Measurements from ENCODE around the gene CA12.

The CA12 gene

GRCh38 chr15:63327648-63328421 is 53.8 kb downstream of the CA12 start:
- Histone ChIP-seq H3K36me3 (ENCODE audit: low read depth) (peaks cover 6% of the 10 kb centered on the region; the same call in 1 of the 2 replicates), H3K4me3 (ENCODE audit: severe bottlenecking) (no peak overlapping the region), H3K27ac (ENCODE audit: poor library complexity, severe bottlenecking) (no peak overlapping the region), H3K27me3 (ENCODE audit: insufficient read depth, poor library complexity, severe bottlenecking) (no peaks in the 10 kb centered on the region), H3K4me1 (ENCODE audit: insufficient read depth, poor library complexity, severe bottlenecking) (peaks cover 17% of the 10 kb centered on the region), H3K9me3 (ENCODE audit: severe bottlenecking) (no peaks in the 10 kb centered on the region)
- no peak for DNase-seq (ENCODE audit: low spot score)
- no peak for TF ChIP-seq CTCF (IDR thresholded peaks at IDR 0.05; ENCODE audit: poor library complexity, severe bottlenecking)
- no peak for ATAC-seq (ENCODE audit: low read depth)

- no peaks in the 10 kb centered on the region for H3K27me3 ChIP-seq (ENCODE audit: insufficient read depth, poor library complexity, severe bottlenecking)
- H3K9me3 ChIP-seq (ENCODE audit: severe bottlenecking), result no peaks in the 10 kb centered on the region
- no peak overlapping the region for H3K4me3 ChIP-seq (ENCODE audit: severe bottlenecking)
- no peak for TF ChIP-seq CTCF (IDR thresholded peaks at IDR 0.05; ENCODE audit: poor library complexity, severe bottlenecking)
- no peak for ATAC-seq (ENCODE audit: low read depth)
- H3K27ac ChIP-seq (ENCODE audit: poor library complexity, severe bottlenecking), result no peak overlapping the region
- peaks cover 6% of the 10 kb centered on the region; the same call in 1 of the 2 replicates for H3K36me3 ChIP-seq (ENCODE audit: low read depth)
- H3K4me1 ChIP-seq (ENCODE audit: insufficient read depth, poor library complexity, severe bottlenecking), result no peaks in the 10 kb centered on the region
- DNase-seq (ENCODE audit: low spot score), result no peak
These were observed 56.9 kb downstream of the CA12 start for GRCh38 chr15:63324770-63325169.

- peak; percentile 15; the same call in 1 of the 3 replicates for ATAC-seq (ENCODE audit: low read depth)
- DNase-seq (ENCODE audit: low spot score), result no peak
- Histone ChIP-seq H3K27ac (ENCODE audit: poor library complexity, severe bottlenecking) (no peak overlapping the region), H3K4me1 (ENCODE audit: insufficient read depth, poor library complexity, severe bottlenecking) (no peaks in the 10 kb centered on the region), H3K27me3 (ENCODE audit: insufficient read depth, poor library complexity, severe bottlenecking) (no peaks in the 10 kb centered on the region), H3K9me3 (ENCODE audit: severe bottlenecking) (no peaks in the 10 kb centered on the region), H3K36me3 (ENCODE audit: low read depth) (peaks cover 6% of the 10 kb centered on the region; the same call in 1 of the 2 replicates), H3K4me3 (ENCODE audit: severe bottlenecking) (no peak overlapping the region)
- no peak for TF ChIP-seq CTCF (IDR thresholded peaks at IDR 0.05; ENCODE audit: poor library complexity, severe bottlenecking)
These were observed 57.7 kb downstream of the CA12 start for GRCh38 chr15:63323798-63324563.

- TF ChIP-seq CTCF (IDR thresholded peaks at IDR 0.05; ENCODE audit: poor library complexity, severe bottlenecking), result no peak
- DNase-seq (ENCODE audit: low spot score) (no peak), ATAC-seq (ENCODE audit: low read depth) (no peak)
- Histone ChIP-seq H3K9me3 (ENCODE audit: severe bottlenecking) (no peaks in the 10 kb centered on the region), H3K27me3 (ENCODE audit: insufficient read depth, poor library complexity, severe bottlenecking) (no peaks in the 10 kb centered on the region), H3K4me3 (ENCODE audit: severe bottlenecking) (no peak overlapping the region), H3K27ac (ENCODE audit: poor library complexity, severe bottlenecking) (no peak overlapping the region), H3K36me3 (ENCODE audit: low read depth) (peaks cover 6% of the 10 kb centered on the region; the same call in 1 of the 2 replicates), H3K4me1 (ENCODE audit: insufficient read depth, poor library complexity, severe bottlenecking) (no peaks in the 10 kb centered on the region)
These were observed 59.1 kb downstream of the CA12 start for GRCh38 chr15:63322541-63322940.
